Activated naive CD8-positive, alpha-beta T cell treated with anti-CD3 and anti-CD28 coated beads, Interleukin-2, amount 50 U/mL, for 24 hours (primary cell): ENCODE measurements around the gene TMEM131.

ENCODE experiments used
- ATAC-seq: fragments of 150-1000 bp; cut with Tn5 transposase; one replicate; pipeline ENCODE4 v1.10.0; 2021
- DNase-seq: peaks from one replicate; pipeline ENCODE4 v3.0.0; 2021
- H3K27ac Mint-ChIP-seq: one replicate; pipeline ENCODE4 v1.8.0; 2021; ENCODE audit warnings: mild to moderate bottlenecking, mixed read lengths
- H3K27me3 Mint-ChIP-seq: one replicate; pipeline ENCODE4 v1.8.0; 2021; ENCODE audit warnings: mixed read lengths
- H3K36me3 Mint-ChIP-seq: one replicate; pipeline ENCODE4 v1.8.0; 2021; ENCODE audit warnings: low read depth, mixed read lengths
- H3K4me1 Mint-ChIP-seq: one replicate; pipeline ENCODE4 v1.8.0; 2021; ENCODE audit warnings: mixed read lengths
- H3K4me3 Mint-ChIP-seq: one replicate; pipeline ENCODE4 v1.8.0; 2021; ENCODE audit warnings: mild to moderate bottlenecking, moderate library complexity, mixed read lengths
- H3K9me3 Mint-ChIP-seq: one replicate; pipeline ENCODE4 v1.8.0; 2021; ENCODE audit warnings: mixed read lengths

The TMEM131 gene

DNA sequence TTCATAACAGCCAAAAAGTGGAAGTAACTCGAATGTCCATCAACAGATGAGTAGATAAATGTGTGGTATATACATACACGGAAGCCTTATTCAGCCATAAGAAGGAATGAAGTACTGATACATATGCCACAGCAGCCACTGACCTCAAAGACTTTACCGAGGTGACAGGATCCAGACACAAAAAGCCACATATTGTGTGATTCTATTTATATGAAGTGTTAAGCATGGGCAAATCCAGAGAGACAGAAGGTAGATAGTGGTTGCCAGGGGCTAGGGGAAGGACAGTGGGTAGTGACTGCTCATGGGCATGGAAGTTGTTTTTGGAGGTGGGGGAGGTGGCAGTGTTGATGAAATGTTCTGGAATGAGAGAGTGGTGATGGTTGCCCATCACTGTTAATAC is 248.5 kb downstream of the TMEM131 start:
- Mint-ChIP-seq H3K4me1 (peaks cover 62% of the 10 kb centered on the region), H3K27ac (peak overlapping the region; percentile 26)
- no peak for ATAC-seq

GRCh38 chr2:97745474-97746174 is 250.1 kb downstream of the TMEM131 start:
- Mint-ChIP-seq H3K9me3 (no peaks in the 10 kb centered on the region), H3K4me1 (peaks cover 79% of the 10 kb centered on the region), H3K27me3 (no peaks in the 10 kb centered on the region), H3K4me3 (no peak overlapping the region), H3K36me3 (peaks cover 32% of the 10 kb centered on the region), H3K27ac (peak overlapping the region; percentile 50)
- ATAC-seq (peak; percentile 78), DNase-seq (peak; percentile 55)

More for the DNA sequence above, 248.5 kb downstream of the TMEM131 start:
- no peaks in the 10 kb centered on the region for H3K9me3 Mint-ChIP-seq
- no peaks in the 10 kb centered on the region for H3K27me3 Mint-ChIP-seq
- peak overlapping the region; percentile 33 for H3K4me3 Mint-ChIP-seq
- peaks cover 17% of the 10 kb centered on the region for H3K36me3 Mint-ChIP-seq
- DNase-seq, result no peak

DNA sequence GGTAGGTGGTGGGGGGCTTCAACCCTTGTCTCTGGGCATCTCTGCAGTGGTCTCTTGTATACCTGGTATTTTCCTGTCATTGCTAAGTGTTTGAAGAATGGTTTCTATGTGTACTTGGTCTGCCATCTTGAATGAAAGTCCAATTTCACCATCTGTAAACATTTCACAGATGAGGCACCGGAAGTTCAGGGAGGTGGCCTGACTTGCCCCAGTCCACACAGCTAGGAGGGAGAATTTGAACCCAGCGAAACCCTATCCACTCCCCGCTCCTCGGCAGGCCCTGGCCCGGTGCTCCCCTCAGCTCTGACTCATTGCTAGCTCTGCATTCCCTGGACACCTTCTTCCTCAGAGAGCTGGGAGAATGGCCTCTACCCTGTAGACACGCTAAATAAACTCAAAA is 251.8 kb downstream of the TMEM131 start:
- DNase-seq (no peak), ATAC-seq (no peak)
- Mint-ChIP-seq H3K27me3 (no peaks in the 10 kb centered on the region), H3K4me1 (peaks cover 84% of the 10 kb centered on the region), H3K9me3 (no peaks in the 10 kb centered on the region), H3K36me3 (peaks cover 40% of the 10 kb centered on the region), H3K4me3 (no peak overlapping the region), H3K27ac (no peak overlapping the region)

- H3K27ac Mint-ChIP-seq, result peak overlapping the region; percentile 85
- ATAC-seq (peak; percentile 86), DNase-seq (peak; percentile 58)
- H3K4me1 Mint-ChIP-seq, result peaks cover 70% of the 10 kb centered on the region
- peak overlapping the region; percentile 42 for H3K4me3 Mint-ChIP-seq
- no peaks in the 10 kb centered on the region for H3K9me3 Mint-ChIP-seq
- H3K27me3 Mint-ChIP-seq, result no peaks in the 10 kb centered on the region
- H3K36me3 Mint-ChIP-seq, result peaks cover 49% of the 10 kb centered on the region
Observed at GRCh38 chr2:97742381-97742847, 253.3 kb downstream of the TMEM131 start.

- DNase-seq (no peak), ATAC-seq (no peak)
- Mint-ChIP-seq H3K27ac (peak overlapping the region; percentile 85), H3K4me1 (peaks cover 63% of the 10 kb centered on the region), H3K36me3 (peaks cover 50% of the 10 kb centered on the region), H3K27me3 (no peaks in the 10 kb centered on the region), H3K9me3 (no peaks in the 10 kb centered on the region), H3K4me3 (no peak overlapping the region)
Observed at GRCh38 chr2:97741686-97742085, 254.1 kb downstream of the TMEM131 start.

DNA sequence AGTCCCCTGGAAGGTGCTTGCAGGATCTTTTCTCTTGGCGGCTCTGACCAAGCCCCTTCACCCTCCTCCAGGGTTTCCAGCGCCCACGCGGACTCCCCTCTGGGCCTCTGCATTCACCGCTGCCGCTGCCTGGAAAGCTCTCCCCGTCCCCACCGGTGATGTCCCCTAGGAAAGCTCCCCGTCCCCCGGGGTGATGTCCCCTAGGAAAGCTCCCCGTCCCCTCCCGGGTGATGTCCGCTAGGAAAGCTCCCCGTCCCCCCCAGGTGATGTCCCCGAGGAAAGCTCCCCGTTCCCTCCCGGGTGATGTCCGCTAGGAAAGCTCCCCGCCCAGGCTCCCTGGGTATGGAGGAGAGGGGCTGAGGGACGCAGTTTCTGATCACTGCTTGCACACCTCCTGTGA is 254.5 kb downstream of the TMEM131 start:
- H3K27me3 Mint-ChIP-seq, result no peaks in the 10 kb centered on the region
- H3K36me3 Mint-ChIP-seq, result peaks cover 52% of the 10 kb centered on the region
- ATAC-seq (no peak), DNase-seq (no peak)
- no peak overlapping the region for H3K4me3 Mint-ChIP-seq
- peaks cover 59% of the 10 kb centered on the region for H3K4me1 Mint-ChIP-seq
- H3K27ac Mint-ChIP-seq, result peak overlapping the region; percentile 85
- no peaks in the 10 kb centered on the region for H3K9me3 Mint-ChIP-seq

GRCh38 chr2:97740590-97741182 is 255.1 kb downstream of the TMEM131 start:
- Mint-ChIP-seq H3K36me3 (peaks cover 54% of the 10 kb centered on the region), H3K27ac (peak overlapping the region; percentile 67), H3K9me3 (no peaks in the 10 kb centered on the region), H3K27me3 (no peaks in the 10 kb centered on the region), H3K4me1 (peaks cover 54% of the 10 kb centered on the region), H3K4me3 (no peak overlapping the region)
- DNase-seq (peak; percentile 61), ATAC-seq (no peak)

GRCh38 chr2:97739893-97740245 is 255.9 kb downstream of the TMEM131 start:
- peaks cover 55% of the 10 kb centered on the region for H3K36me3 Mint-ChIP-seq
- no peaks in the 10 kb centered on the region for H3K27me3 Mint-ChIP-seq
- no peaks in the 10 kb centered on the region for H3K9me3 Mint-ChIP-seq
- ATAC-seq, result no peak
- peaks cover 46% of the 10 kb centered on the region for H3K4me1 Mint-ChIP-seq
- H3K27ac Mint-ChIP-seq, result no peak overlapping the region
- DNase-seq, result no peak
- H3K4me3 Mint-ChIP-seq, result no peak overlapping the region

DNA sequence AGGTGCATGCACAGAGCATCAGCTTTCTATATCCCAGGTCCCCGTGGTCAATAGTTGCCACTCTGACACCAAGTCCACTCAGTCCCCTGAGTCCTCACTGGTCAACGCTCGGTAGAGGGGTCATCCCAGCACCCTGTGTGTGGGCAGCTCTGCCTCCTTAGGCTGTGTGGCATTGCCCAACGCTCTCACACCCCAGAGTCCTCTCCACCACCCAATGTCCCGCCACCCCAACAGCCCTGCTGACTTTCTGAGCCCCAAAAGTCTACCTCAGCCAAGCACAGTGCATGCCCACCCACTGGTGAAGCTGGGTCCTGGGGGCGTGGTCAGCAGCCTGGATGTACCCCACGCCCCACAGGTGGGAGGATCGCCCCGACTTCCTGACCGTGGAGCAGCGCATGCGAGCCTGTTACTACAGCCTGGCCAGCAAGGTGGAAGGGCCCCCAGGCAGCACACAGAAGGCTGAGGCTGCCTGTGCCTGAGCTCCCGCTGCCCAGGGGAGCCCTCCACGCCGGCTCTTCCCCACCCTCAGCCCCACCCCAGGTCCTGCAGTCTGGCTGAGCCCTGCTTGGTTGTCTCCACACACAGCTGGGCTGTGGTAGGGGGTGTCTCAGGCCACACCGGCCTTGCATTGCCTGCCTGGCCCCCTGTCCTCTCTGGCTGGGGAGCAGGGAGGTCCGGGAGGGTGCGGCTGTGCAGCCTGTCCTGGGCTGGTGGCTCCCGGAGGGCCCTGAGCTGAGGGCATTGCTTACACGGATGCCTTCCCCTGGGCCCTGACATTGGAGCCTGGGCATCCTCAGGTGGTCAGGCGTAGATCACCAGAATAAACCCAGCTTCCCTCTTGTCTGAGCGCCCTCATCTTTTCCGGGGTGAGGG is 256.5 kb downstream of the TMEM131 start:
- no peak for DNase-seq
- Mint-ChIP-seq H3K36me3 (peaks cover 51% of the 10 kb centered on the region), H3K9me3 (no peaks in the 10 kb centered on the region), H3K27ac (no peak overlapping the region), H3K4me3 (no peak overlapping the region), H3K27me3 (no peaks in the 10 kb centered on the region), H3K4me1 (peaks cover 41% of the 10 kb centered on the region)
- no peak for ATAC-seq

- ATAC-seq (no peak), DNase-seq (no peak)
- H3K4me3 Mint-ChIP-seq, result no peak overlapping the region
- H3K9me3 Mint-ChIP-seq, result no peaks in the 10 kb centered on the region
- H3K36me3 Mint-ChIP-seq, result peaks cover 48% of the 10 kb centered on the region
- H3K27ac Mint-ChIP-seq, result peak overlapping the region; percentile 35
- peaks cover 33% of the 10 kb centered on the region for H3K4me1 Mint-ChIP-seq
- no peaks in the 10 kb centered on the region for H3K27me3 Mint-ChIP-seq
Observed at GRCh38 chr2:97738179-97739019, 257.3 kb downstream of the TMEM131 start.

DNA sequence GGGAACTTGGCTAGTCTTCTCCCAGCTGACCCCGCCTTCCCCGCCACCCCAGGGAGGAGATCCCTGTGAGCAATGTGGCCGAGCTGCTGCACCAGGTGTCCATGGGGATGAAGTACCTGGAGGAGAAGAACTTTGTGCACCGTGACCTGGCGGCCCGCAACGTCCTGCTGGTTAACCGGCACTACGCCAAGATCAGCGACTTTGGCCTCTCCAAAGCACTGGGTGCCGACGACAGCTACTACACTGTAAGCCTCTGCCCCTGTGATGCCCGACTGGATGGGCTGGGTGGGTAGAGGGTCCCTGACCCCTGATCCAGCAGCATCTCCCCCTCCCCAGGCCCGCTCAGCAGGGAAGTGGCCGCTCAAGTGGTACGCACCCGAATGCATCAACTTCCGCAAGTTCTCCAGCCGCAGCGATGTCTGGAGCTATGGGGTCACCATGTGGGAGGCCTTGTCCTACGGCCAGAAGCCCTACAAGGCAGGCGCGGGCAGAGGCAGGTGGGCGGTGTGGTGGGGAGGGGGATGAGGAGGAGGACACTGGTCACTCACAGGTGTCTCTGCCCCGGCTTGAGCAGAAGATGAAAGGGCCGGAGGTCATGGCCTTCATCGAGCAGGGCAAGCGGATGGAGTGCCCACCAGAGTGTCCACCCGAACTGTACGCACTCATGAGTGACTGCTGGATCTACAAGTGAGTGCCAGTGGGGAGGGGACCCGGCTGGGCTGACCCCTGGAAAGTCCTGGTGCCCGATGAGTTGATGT is 258.1 kb downstream of the TMEM131 start:
- DNase-seq, result no peak
- Mint-ChIP-seq H3K9me3 (no peaks in the 10 kb centered on the region), H3K4me3 (no peak overlapping the region), H3K27ac (peak overlapping the region; percentile 35), H3K4me1 (peaks cover 25% of the 10 kb centered on the region), H3K36me3 (peaks cover 47% of the 10 kb centered on the region), H3K27me3 (no peaks in the 10 kb centered on the region)
- no peak for ATAC-seq

DNA sequence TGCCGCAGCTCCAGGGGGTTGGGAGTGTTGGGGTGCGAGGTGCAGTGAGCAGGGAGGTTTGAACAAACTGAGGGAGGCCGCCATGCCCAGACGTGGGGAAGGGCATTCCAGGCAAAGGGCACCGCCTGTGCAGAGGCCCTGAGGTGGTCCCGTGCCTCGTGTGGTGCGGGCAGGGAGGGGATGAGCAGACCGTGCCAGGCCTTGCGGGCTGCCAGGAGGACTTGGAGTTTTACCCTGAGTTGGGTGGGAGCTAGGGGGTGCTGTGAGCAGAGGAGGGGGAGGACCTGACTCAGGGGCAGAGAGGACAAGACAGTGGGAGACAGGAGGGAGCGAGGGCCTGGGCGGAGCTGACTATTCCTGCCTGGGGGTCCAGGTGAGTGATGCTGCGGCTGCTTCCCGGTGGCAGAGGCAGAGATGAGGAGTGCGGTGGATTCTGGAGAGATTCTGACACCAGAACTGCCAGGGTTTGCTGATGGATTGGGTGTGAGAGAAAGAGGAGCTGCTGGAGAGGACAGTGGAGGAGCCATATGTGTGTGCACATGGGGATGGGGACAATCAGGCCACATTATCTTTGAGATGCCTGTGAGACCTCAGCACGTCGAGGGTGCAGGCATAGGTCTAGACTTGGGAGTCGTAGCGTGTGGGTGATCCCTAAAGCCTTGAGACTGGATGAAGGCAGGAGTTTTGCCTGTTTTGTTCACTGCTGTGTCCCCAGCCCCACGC is 259.0 kb downstream of the TMEM131 start:
- Mint-ChIP-seq H3K4me3 (no peak overlapping the region), H3K27ac (peak overlapping the region; percentile 57), H3K9me3 (no peaks in the 10 kb centered on the region), H3K36me3 (peaks cover 46% of the 10 kb centered on the region), H3K4me1 (peaks cover 20% of the 10 kb centered on the region), H3K27me3 (no peaks in the 10 kb centered on the region)
- no peak for ATAC-seq
- DNase-seq, result no peak

GRCh38 chr2:97736185-97736584 is 259.6 kb downstream of the TMEM131 start:
- DNase-seq, result no peak
- no peaks in the 10 kb centered on the region for H3K27me3 Mint-ChIP-seq
- no peak for ATAC-seq
- peak overlapping the region; percentile 57 for H3K27ac Mint-ChIP-seq
- no peaks in the 10 kb centered on the region for H3K9me3 Mint-ChIP-seq
- H3K36me3 Mint-ChIP-seq, result peaks cover 47% of the 10 kb centered on the region
- no peak overlapping the region for H3K4me3 Mint-ChIP-seq
- H3K4me1 Mint-ChIP-seq, result peaks cover 20% of the 10 kb centered on the region
